ENCODE measurements around the gene CASQ1.

GRCh38 chr1:160146107-160146506 lies 44.3 kb upstream of the CASQ1 start:
- TF ChIP-seq EP300 (IDR thresholded peaks at IDR 0.05) (no peak), CTCF (IDR thresholded peaks at IDR 0.05) (no peak)

Data from ovary (tissue), 3 donors.